GM23338 (cell line): ENCODE measurements around the gene PARVA. TPM values are rescaled to one million over a fixed set of nuclear protein-coding genes. Genes with fewer than 3 reads are reported as not detected.

Source experiments
- ATAC-seq: fragments of 200-7000 bp; cut with Tn5 transposase; 3 replicates; pipeline ENCODE4 v1.9.1; 2020
- DNase-seq: peaks from one replicate; pipeline ENCODE4 v3.0.0-alpha.2; 2015; ENCODE audit warnings: low spot score
- H2AFZ ChIP-seq: fragments of 200-600 bp; sonication (generic); 2 replicates; pipeline ENCODE4 v1.8.0; 2016; ENCODE audit warnings: antibody characterized with exemption, mild to moderate bottlenecking, moderate library complexity
- H3F3A ChIP-seq: fragments of 200-600 bp; sonication (generic); replicated peaks from 2 replicates; pipeline ENCODE4 v1.8.0; 2017; ENCODE audit warnings: antibody characterized with exemption, mixed run types, low read depth
- H3K27ac ChIP-seq: fragments of 200-600 bp; sonication (generic); 2 replicates; pipeline ENCODE4 v1.6.1; 2016; ENCODE audit warnings: low read depth
- H3K27me3 ChIP-seq: fragments of 200-600 bp; sonication (generic); 2 replicates; pipeline ENCODE4 v1.8.0; 2016; ENCODE audit warnings: mild to moderate bottlenecking, mixed run types, moderate library complexity; ENCODE audit not compliant: insufficient read depth
- H3K36me3 ChIP-seq: fragments of 200-600 bp; sonication (generic); 2 replicates; pipeline ENCODE4 v1.8.0; 2016; ENCODE audit warnings: mild to moderate bottlenecking; ENCODE audit not compliant: insufficient read depth
- H3K4me1 ChIP-seq: fragments of 200-600 bp; sonication (generic); 2 replicates; pipeline ENCODE4 v1.8.0; 2016; ENCODE audit warnings: mild to moderate bottlenecking, moderate library complexity; ENCODE audit not compliant: insufficient read depth
- H3K4me2 ChIP-seq: fragments of 200-600 bp; sonication (generic); 2 replicates; pipeline ENCODE4 v1.7.1; 2017; ENCODE audit warnings: mixed run types
- H3K4me3 ChIP-seq: fragments of 200-600 bp; sonication (generic); 2 replicates; pipeline ENCODE4 v1.6.1; 2016; ENCODE audit warnings: mixed run types
- H3K79me2 ChIP-seq: fragments of 200-600 bp; sonication (generic); replicated peaks from 2 replicates; pipeline ENCODE4 v1.8.0; 2017; ENCODE audit warnings: mild to moderate bottlenecking; ENCODE audit not compliant: insufficient read depth
- H3K9me2 ChIP-seq: fragments of 200-600 bp; sonication (generic); 2 replicates; pipeline ENCODE4 v1.8.0; 2017; ENCODE audit not compliant: insufficient read depth
- H4K20me1 ChIP-seq: fragments of 200-600 bp; sonication (generic); replicated peaks from 2 replicates; pipeline ENCODE4 v1.8.0; 2017; ENCODE audit warnings: mild to moderate bottlenecking; ENCODE audit not compliant: insufficient read depth
- H3K27ac Mint-ChIP-seq: 2 replicates; pipeline ENCODE4 v1.8.0; 2020; ENCODE audit warnings: inconsistent platforms, mild to moderate bottlenecking, moderate library complexity, mixed read lengths
- H3K27me3 Mint-ChIP-seq: 3 replicates; pipeline ENCODE4 v1.8.0; 2022; ENCODE audit warnings: low read depth, mild to moderate bottlenecking, moderate library complexity, mixed read lengths, inconsistent platforms; ENCODE audit not compliant: insufficient read depth, poor library complexity
- H3K36me3 Mint-ChIP-seq: 3 replicates; pipeline ENCODE4 v1.8.0; 2021; ENCODE audit warnings: low read depth, mild to moderate bottlenecking, inconsistent platforms, moderate library complexity, mixed read lengths
- H3K4me1 Mint-ChIP-seq: 3 replicates; pipeline ENCODE4 v1.8.0; 2020; ENCODE audit warnings: mild to moderate bottlenecking, inconsistent platforms, mixed read lengths
- H3K4me3 Mint-ChIP-seq: 3 replicates; pipeline ENCODE4 v1.8.0; 2021; ENCODE audit warnings: moderate library complexity, mild to moderate bottlenecking, inconsistent platforms, mixed read lengths
- H3K9me3 Mint-ChIP-seq: 3 replicates; pipeline ENCODE4 v1.8.0; 2020; ENCODE audit warnings: moderate library complexity, mild to moderate bottlenecking, inconsistent platforms, mixed read lengths
- EZH2 ChIP-seq: fragments of 200-600 bp; sonication (generic); IDR thresholded peaks from one replicate; pipeline ENCODE4 v1.8.0; 2017; ENCODE audit warnings: antibody characterized with exemption, mild to moderate bottlenecking, low read depth; ENCODE audit not compliant: unreplicated experiment
- EZH2phosphoT487 ChIP-seq: fragments of 200-600 bp; sonication (generic); IDR thresholded peaks from one replicate; pipeline ENCODE4 v1.8.1; 2018; ENCODE audit warnings: antibody characterized with exemption; ENCODE audit not compliant: unreplicated experiment
- JUNB ChIP-seq: IDR thresholded peaks from one replicate; pipeline ENCODE4 v1.6.1; 2016; ENCODE audit warnings: antibody characterized with exemption; ENCODE audit not compliant: unreplicated experiment
- NANOG ChIP-seq: IDR thresholded peaks from 2 replicates; pipeline ENCODE4 v1.6.1; 2016; ENCODE audit warnings: antibody characterized with exemption, borderline replicate concordance
- POLR2AphosphoS5 ChIP-seq: IDR thresholded peaks from 2 replicates; pipeline ENCODE4 v1.6.1; 2016; ENCODE audit warnings: antibody characterized with exemption, low read depth
- STAT1 ChIP-seq: IDR thresholded peaks from one replicate; pipeline ENCODE4 v1.6.1; 2016; ENCODE audit warnings: antibody characterized with exemption; ENCODE audit not compliant: unreplicated experiment
- ZNF114 ChIP-seq: fragments of 250-450 bp; sonication (Bioruptor Pico); IDR thresholded peaks from 2 replicates; pipeline ENCODE4 v1.5.0; 2020; ENCODE audit warnings: mild to moderate bottlenecking, moderate library complexity
- ZNF331 ChIP-seq: fragments of 250-450 bp; sonication (Bioruptor Pico); IDR thresholded peaks from 2 replicates; pipeline ENCODE4 v1.5.0; 2020; ENCODE audit warnings: low read depth, mild to moderate bottlenecking, moderate library complexity
- polyA plus RNA-seq: library from polyadenylated mRNA; unstranded; fragments of >200 nt; fragmentation: Nextera tagmentation; extraction: Ambion mirVana; gene quantifications from 2 replicates; pipeline ENCODE4 v1.2.1, GENCODE V29; 2016
- total RNA-seq: library from RNA; depleted of rRNA; stranded (reverse); fragments of >200 nt; shearing (Covaris generic); gene quantifications from 2 replicates; pipeline ENCODE4 v1.2.3, GENCODE V29; 2014
- TF ChIP-seq, protein P1 (sequence below): fragments of 250-450 bp; sonication (Bioruptor Pico); IDR thresholded peaks from 2 replicates; pipeline ENCODE4 v1.5.0; 2020; ENCODE audit warnings: mild to moderate bottlenecking, moderate library complexity
- TF ChIP-seq, protein P2 (sequence below): IDR thresholded peaks from 2 replicates; pipeline ENCODE4 v1.6.1; 2016; ENCODE audit warnings: antibody characterized with exemption

Gene PARVA
- total and polyA plus RNA-seq, 2 experiments from 2014 or later: 5.8 to 6.9 TPM

DNA sequence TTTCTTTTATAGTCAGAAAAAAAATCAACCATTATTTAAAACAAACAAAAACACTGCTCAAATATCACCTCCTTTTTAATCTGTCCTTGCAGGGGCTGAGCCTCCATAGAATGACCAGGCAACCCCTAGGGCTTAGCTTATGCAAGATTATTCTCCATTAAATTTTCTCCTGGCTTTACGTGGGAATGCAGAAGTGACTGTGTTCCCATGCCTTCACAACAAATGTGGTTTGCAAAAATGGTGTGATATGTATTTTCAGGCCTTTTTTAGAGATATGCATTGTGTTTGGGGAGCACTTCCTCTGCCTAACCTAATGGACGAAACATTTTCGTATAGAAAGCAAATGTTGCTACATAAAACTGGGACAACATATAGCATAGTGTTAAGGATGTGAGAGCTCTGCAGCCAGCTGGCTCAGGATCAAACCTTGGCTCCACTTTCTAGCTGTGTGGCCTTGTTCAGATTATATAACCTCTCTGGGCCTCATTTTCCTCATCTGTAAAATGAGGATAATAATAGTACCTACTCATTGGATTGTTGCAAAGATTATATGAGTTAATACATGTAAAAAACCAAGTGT, 82.6 kb downstream of the PARVA start (continued):
- TF ChIP-seq, protein P1, sequence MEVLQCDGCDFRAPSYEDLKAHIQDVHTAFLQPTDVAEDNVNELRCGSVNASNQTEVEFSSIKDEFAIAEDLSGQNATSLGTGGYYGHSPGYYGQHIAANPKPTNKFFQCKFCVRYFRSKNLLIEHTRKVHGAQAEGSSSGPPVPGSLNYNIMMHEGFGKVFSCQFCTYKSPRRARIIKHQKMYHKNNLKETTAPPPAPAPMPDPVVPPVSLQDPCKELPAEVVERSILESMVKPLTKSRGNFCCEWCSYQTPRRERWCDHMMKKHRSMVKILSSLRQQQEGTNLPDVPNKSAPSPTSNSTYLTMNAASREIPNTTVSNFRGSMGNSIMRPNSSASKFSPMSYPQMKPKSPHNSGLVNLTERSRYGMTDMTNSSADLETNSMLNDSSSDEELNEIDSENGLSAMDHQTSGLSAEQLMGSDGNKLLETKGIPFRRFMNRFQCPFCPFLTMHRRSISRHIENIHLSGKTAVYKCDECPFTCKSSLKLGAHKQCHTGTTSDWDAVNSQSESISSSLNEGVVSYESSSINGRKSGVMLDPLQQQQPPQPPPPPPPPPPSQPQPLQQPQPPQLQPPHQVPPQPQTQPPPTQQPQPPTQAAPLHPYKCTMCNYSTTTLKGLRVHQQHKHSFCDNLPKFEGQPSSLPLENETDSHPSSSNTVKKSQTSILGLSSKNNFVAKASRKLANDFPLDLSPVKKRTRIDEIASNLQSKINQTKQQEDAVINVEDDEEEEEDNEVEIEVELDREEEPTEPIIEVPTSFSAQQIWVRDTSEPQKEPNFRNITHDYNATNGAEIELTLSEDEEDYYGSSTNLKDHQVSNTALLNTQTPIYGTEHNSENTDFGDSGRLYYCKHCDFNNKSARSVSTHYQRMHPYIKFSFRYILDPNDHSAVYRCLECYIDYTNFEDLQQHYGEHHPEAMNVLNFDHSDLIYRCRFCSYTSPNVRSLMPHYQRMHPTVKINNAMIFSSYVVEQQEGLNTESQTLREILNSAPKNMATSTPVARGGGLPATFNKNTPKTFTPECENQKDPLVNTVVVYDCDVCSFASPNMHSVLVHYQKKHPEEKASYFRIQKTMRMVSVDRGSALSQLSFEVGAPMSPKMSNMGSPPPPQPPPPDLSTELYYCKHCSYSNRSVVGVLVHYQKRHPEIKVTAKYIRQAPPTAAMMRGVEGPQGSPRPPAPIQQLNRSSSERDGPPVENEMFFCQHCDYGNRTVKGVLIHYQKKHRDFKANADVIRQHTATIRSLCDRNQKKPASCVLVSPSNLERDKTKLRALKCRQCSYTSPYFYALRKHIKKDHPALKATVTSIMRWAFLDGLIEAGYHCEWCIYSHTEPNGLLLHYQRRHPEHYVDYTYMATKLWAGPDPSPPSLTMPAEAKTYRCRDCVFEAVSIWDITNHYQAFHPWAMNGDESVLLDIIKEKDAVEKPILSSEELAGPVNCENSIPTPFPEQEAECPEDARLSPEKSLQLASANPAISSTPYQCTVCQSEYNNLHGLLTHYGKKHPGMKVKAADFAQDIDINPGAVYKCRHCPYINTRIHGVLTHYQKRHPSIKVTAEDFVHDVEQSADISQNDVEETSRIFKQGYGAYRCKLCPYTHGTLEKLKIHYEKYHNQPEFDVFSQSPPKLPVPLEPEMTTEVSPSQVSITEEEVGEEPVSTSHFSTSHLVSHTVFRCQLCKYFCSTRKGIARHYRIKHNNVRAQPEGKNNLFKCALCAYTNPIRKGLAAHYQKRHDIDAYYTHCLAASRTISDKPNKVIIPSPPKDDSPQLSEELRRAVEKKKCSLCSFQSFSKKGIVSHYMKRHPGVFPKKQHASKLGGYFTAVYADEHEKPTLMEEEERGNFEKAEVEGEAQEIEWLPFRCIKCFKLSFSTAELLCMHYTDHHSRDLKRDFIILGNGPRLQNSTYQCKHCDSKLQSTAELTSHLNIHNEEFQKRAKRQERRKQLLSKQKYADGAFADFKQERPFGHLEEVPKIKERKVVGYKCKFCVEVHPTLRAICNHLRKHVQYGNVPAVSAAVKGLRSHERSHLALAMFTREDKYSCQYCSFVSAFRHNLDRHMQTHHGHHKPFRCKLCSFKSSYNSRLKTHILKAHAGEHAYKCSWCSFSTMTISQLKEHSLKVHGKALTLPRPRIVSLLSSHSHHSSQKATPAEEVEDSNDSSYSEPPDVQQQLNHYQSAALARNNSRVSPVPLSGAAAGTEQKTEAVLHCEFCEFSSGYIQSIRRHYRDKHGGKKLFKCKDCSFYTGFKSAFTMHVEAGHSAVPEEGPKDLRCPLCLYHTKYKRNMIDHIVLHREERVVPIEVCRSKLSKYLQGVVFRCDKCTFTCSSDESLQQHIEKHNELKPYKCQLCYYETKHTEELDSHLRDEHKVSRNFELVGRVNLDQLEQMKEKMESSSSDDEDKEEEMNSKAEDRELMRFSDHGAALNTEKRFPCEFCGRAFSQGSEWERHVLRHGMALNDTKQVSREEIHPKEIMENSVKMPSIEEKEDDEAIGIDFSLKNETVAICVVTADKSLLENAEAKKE (CRISPR knock-in tag): no peak
- no peak for TF ChIP-seq STAT1
- TF ChIP-seq ZNF114 (CRISPR knock-in tag): no peak
- TF ChIP-seq NANOG: no peak
- TF ChIP-seq ZNF331: no peak
- no peak for TF ChIP-seq EZH2
- TF ChIP-seq, protein P2, sequence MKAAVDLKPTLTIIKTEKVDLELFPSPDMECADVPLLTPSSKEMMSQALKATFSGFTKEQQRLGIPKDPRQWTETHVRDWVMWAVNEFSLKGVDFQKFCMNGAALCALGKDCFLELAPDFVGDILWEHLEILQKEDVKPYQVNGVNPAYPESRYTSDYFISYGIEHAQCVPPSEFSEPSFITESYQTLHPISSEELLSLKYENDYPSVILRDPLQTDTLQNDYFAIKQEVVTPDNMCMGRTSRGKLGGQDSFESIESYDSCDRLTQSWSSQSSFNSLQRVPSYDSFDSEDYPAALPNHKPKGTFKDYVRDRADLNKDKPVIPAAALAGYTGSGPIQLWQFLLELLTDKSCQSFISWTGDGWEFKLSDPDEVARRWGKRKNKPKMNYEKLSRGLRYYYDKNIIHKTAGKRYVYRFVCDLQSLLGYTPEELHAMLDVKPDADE: no peak
- no peak for TF ChIP-seq POLR2AphosphoS5

DNA sequence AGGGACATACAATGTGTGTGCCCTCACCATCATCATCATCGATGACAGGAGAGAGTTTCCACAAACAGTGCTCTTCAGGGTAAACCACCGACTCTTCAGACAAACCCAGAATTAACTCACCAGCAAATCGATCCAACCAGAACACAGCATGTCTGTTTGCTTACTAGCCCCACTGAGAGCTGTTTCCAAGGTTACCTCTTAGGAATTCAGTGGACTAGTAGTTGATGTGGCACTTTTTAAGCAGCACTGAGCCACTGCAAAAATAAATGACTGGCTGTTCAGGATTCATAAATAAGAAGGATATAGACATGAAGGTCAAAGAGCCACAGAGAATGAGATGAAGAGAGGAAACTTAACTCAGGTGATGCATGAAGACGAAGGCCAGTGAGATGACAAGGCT, 83.1 kb downstream of the PARVA start:
- H3K4me1 Mint-ChIP-seq: no peaks in the 10 kb centered on the region
- H4K20me1 ChIP-seq: no peaks in the 10 kb centered on the region
- 0 out of 2 replicates have a peak, but pooled peaks cover 5% of the 10 kb centered on the region for H3K9me2 ChIP-seq
- no peaks in the 10 kb centered on the region for H3F3A ChIP-seq
- H3K4me1 ChIP-seq: no peaks in the 10 kb centered on the region
- no peaks in the 10 kb centered on the region for H3K79me2 ChIP-seq
- peaks cover 4% of the 10 kb centered on the region; the same call in 2 of the 3 replicates for H3K36me3 Mint-ChIP-seq
- no peak overlapping the region for H2AFZ ChIP-seq
- no peak overlapping the region for H3K4me3 ChIP-seq
- peaks cover 2% of the 10 kb centered on the region for H3K27me3 Mint-ChIP-seq
- no peaks in the 10 kb centered on the region for H3K36me3 ChIP-seq
- H3K27ac ChIP-seq: no peak overlapping the region
- H3K27me3 ChIP-seq: no peaks in the 10 kb centered on the region
- no peak overlapping the region for H3K4me2 ChIP-seq
- no peak overlapping the region for H3K4me3 Mint-ChIP-seq
- peaks cover 6% of the 10 kb centered on the region for H3K9me3 Mint-ChIP-seq
- no peak overlapping the region for H3K27ac Mint-ChIP-seq
- DNase-seq (no peak), ATAC-seq (no peak)
- TF ChIP-seq EZH2phosphoT487 (no peak), POLR2AphosphoS5 (no peak), JUNB (no peak)
- TF ChIP-seq, protein P1 (CRISPR knock-in tag): no peak
